ENCODE measurements around the gene ANKRD34A. TPM values are rescaled to one million over a fixed set of nuclear protein-coding genes. Genes with fewer than 3 reads are reported as not detected.

ANKRD34A gene
- total and polyA plus RNA-seq, 2 of the 13 experiments (the other 11 are each of a cell fraction or from before 2014, with no cell fraction given): 0.05 to 0.07 TPM

DNA sequence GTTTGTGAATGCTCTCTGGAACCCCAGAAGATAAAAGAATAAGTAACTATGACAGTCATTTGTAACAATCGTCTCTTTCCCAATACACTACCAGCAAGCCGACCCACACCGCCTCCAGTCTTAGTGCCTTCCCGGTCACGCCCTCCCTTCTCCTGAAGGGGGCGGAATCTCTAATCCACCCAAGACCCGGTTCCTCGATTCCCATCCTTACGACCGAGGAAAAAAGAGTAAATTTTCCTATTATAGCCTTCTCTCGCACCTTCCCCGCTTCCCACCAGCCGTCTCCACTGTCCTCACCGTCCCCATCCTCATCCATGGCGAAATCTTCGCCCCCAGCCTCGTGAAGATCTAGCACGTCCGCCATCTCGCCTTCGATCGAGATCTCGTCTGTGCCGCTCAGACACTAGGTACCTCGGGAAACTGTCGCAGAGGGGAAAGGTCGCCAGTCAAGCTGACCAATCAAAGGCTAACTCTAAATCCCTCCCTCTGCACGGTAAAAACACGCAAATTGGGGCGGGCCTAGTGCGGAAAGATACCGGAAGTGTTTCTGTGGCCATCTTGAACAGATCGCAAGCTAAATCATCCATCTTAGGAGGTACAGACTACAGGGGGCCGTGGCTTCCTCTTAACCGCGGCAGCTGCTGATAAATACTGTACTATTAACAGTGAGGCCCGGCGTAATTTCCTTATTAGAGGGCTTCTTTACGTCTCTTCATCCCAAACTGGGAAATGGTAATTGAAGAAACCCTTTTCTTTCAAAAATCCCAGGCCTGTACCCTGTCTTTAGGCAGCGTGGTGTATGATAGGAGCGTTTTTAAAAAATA lies 37.1 kb downstream of the ANKRD34A start, which contains the start of gene RBM8A (continued):
- TF ChIP-seq, protein P1, sequence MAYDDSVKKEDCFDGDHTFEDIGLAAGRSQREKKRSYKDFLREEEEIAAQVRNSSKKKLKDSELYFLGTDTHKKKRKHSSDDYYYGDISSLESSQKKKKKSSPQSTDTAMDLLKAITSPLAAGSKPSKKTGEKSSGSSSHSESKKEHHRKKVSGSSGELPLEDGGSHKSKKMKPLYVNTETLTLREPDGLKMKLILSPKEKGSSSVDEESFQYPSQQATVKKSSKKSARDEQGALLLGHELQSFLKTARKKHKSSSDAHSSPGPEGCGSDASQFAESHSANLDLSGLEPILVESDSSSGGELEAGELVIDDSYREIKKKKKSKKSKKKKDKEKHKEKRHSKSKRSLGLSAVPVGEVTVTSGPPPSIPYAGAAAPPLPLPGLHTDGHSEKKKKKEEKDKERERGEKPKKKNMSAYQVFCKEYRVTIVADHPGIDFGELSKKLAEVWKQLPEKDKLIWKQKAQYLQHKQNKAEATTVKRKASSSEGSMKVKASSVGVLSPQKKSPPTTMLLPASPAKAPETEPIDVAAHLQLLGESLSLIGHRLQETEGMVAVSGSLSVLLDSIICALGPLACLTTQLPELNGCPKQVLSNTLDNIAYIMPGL (CRISPR knock-in tag; IDR thresholded peaks at IDR 0.05; ENCODE audit: borderline replicate concordance in 1 of 2, low read depth in 1 of 2): peak in 1 of 2 experiments; percentile 91; a peak in 3 of 4 replicates
- TF ChIP-seq BRD4 (CRISPR knock-in tag; IDR thresholded peaks at IDR 0.05) (peak; percentile 24; the same call in 1 of the 2 replicates), ZFX (CRISPR knock-in tag; IDR thresholded peaks at IDR 0.05; ENCODE audit: low read depth) (peak; percentile 75; the same call in 1 of the 2 replicates), ZNF577 (CRISPR knock-in tag; IDR thresholded peaks at IDR 0.05; ENCODE audit: borderline replicate concordance, low read depth) (no peak), CREB1 (IDR thresholded peaks at IDR 0.05) (peak; percentile 69), CREB1 (CRISPR knock-in tag; IDR thresholded peaks at IDR 0.05) (peak; percentile 96), CHD4 (IDR thresholded peaks at IDR 0.05; ENCODE audit: borderline replicate concordance, low read length) (no peak), ZNF605 (CRISPR knock-in tag; IDR thresholded peaks at IDR 0.05) (peak; percentile 90), ZC3H13 (CRISPR knock-in tag; IDR thresholded peaks at IDR 0.05) (no peak; the same call in 1 of the 2 replicates), ZNF747 (CRISPR knock-in tag; IDR thresholded peaks at IDR 0.05; ENCODE audit: borderline replicate concordance) (peak; percentile 32; the same call in 1 of the 2 replicates), KLF9 (CRISPR knock-in tag; IDR thresholded peaks at IDR 0.05; ENCODE audit: low read depth) (0 out of 2 replicates have a peak, but pooled peaks have one; percentile 52), POLR2G (IDR thresholded peaks at IDR 0.05; ENCODE audit: low read depth, low read length) (peak; percentile 96), XBP1 (CRISPR knock-in tag; IDR thresholded peaks at IDR 0.05) (no peak), ZNF790 (CRISPR knock-in tag; IDR thresholded peaks at IDR 0.05; ENCODE audit: borderline replicate concordance) (no peak), ZBTB21 (CRISPR knock-in tag; IDR thresholded peaks at IDR 0.05) (no peak; the same call in 1 of the 2 replicates), ZSCAN25 (CRISPR knock-in tag; IDR thresholded peaks at IDR 0.05) (no peak)
- TF ChIP-seq, protein P2, sequence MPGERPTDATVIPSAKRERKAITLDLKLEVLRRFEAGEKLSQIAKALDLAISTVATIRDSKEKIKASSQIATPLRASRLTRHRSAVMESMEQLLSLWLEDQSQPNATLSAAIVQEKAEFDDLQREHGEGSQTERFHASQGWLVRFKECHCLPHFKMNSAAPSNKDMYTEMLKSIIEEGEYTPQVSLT (CRISPR knock-in tag; IDR thresholded peaks at IDR 0.05; ENCODE audit: borderline replicate concordance, low read depth): no peak
- TF ChIP-seq, protein P3, sequence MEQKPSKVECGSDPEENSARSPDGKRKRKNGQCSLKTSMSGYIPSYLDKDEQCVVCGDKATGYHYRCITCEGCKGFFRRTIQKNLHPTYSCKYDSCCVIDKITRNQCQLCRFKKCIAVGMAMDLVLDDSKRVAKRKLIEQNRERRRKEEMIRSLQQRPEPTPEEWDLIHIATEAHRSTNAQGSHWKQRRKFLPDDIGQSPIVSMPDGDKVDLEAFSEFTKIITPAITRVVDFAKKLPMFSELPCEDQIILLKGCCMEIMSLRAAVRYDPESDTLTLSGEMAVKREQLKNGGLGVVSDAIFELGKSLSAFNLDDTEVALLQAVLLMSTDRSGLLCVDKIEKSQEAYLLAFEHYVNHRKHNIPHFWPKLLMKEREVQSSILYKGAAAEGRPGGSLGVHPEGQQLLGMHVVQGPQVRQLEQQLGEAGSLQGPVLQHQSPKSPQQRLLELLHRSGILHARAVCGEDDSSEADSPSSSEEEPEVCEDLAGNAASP (CRISPR knock-in tag; IDR thresholded peaks at IDR 0.05; ENCODE audit: borderline replicate concordance): peak; percentile 27; the same call in 1 of the 2 replicates
- TF ChIP-seq, protein P4, sequence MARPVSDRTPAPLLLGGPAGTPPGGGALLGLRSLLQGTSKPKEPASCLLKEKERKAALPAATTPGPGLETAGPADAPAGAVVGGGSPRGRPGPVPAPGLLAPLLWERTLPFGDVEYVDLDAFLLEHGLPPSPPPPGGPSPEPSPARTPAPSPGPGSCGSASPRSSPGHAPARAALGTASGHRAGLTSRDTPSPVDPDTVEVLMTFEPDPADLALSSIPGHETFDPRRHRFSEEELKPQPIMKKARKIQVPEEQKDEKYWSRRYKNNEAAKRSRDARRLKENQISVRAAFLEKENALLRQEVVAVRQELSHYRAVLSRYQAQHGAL (CRISPR knock-in tag; IDR thresholded peaks at IDR 0.05; ENCODE audit: not compliant biosample characterization): no peak
- TF ChIP-seq, protein P5, sequence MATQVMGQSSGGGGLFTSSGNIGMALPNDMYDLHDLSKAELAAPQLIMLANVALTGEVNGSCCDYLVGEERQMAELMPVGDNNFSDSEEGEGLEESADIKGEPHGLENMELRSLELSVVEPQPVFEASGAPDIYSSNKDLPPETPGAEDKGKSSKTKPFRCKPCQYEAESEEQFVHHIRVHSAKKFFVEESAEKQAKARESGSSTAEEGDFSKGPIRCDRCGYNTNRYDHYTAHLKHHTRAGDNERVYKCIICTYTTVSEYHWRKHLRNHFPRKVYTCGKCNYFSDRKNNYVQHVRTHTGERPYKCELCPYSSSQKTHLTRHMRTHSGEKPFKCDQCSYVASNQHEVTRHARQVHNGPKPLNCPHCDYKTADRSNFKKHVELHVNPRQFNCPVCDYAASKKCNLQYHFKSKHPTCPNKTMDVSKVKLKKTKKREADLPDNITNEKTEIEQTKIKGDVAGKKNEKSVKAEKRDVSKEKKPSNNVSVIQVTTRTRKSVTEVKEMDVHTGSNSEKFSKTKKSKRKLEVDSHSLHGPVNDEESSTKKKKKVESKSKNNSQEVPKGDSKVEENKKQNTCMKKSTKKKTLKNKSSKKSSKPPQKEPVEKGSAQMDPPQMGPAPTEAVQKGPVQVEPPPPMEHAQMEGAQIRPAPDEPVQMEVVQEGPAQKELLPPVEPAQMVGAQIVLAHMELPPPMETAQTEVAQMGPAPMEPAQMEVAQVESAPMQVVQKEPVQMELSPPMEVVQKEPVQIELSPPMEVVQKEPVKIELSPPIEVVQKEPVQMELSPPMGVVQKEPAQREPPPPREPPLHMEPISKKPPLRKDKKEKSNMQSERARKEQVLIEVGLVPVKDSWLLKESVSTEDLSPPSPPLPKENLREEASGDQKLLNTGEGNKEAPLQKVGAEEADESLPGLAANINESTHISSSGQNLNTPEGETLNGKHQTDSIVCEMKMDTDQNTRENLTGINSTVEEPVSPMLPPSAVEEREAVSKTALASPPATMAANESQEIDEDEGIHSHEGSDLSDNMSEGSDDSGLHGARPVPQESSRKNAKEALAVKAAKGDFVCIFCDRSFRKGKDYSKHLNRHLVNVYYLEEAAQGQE (IDR thresholded peaks at IDR 0.05; ENCODE audit: borderline replicate concordance in 1 of 2, low read depth in 1 of 2, low read length in 2 of 2): 0 out of 4 replicates have a peak, but pooled peaks of 1 of the 2 experiments have one; percentile 20
